ENCODE data around the gene TMCC1. TPM values are rescaled to one million over a fixed set of nuclear protein-coding genes. Genes with fewer than 3 reads are reported as not detected.

Gene TMCC1
- polyA plus RNA-seq, 2 of the 4 experiments (the other 2 are of a cell fraction) = 30.3 to 75.7 TPM

DNA sequence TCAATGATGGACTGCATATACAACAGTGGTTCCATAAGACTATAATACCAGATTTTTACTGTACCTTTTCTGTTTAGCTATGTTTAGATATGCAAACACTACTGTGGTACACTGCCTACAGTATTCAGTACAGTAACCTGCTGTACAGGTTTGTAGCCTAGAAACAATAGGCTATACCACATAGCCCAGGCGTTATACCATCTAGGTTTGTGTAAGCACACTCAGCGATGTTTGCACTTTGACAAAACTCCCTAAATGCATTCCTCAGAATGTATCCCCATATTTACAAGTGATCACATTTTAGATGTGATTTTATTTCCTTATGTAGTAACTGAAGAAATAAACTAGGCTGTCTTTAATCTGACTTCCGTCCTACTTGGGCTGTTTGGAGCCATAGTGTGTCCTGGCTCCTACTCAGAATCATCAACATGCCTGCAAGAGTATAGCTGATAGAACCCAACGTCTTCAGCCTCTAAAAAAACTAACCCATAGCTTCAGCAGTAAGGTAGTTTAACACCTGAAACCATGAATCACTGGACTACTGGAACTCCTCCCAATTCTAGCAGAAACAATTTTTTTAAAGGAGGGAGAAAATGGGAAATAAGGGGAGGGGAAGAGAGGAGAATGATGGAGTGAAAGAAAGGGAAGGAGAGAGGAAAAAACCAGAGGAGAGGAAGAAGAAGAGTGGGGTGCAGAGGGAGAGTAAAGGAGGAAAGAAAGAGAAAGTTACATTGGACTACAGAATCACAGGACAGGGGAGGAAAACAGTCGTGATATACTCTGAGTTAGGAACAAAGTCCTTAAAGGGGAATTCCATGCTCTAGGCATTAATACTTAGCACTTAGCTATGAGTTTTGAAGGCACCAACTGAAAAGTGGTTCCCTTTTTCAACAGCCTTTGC lies 219.4 kb downstream of the TMCC1 start (continued):
- TF ChIP-seq GATA3 (IDR thresholded peaks at IDR 0.05; ENCODE audit: borderline replicate concordance) = no peak
- no peak for TF ChIP-seq TP53 (CRISPR knock-in tag; IDR thresholded peaks at IDR 0.05)
- TF ChIP-seq, protein P1, sequence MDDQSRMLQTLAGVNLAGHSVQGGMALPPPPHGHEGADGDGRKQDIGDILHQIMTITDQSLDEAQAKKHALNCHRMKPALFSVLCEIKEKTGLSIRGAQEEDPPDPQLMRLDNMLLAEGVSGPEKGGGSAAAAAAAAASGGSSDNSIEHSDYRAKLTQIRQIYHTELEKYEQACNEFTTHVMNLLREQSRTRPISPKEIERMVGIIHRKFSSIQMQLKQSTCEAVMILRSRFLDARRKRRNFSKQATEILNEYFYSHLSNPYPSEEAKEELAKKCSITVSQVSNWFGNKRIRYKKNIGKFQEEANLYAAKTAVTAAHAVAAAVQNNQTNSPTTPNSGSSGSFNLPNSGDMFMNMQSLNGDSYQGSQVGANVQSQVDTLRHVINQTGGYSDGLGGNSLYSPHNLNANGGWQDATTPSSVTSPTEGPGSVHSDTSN (IDR thresholded peaks at IDR 0.05) = no peak

DNA sequence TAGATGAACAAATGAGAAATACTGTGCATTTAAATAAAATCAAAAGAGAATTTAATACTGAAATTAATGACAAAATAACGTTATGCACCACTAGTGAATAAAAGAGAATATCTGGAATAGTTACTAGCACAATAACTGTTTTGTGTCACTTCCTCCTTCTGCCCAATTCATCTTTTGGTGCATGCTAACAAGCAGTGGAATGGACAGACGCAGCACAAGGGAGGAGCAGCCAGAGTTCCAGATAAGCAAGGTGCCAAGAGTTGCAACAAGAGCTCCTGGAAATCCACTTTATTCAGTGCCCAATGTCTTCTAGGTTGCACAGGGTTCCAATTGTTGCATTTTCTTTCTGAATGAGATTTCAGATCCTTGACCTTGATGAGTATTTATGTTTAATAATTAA lies 220.5 kb downstream of the TMCC1 start:
- H3K4me1 ChIP-seq = peaks cover 39% of the 10 kb centered on the region
- no peak for FAIRE-seq
- 34% methylated on average over 2 of the region's 2 CpGs for WGBS (ENCODE audit: missing lambda C conversion rate)
- no peak for ATAC-seq
- no peak for TF ChIP-seq FOSB (CRISPR knock-in tag; IDR thresholded peaks at IDR 0.05)
- TF ChIP-seq, protein P2, sequence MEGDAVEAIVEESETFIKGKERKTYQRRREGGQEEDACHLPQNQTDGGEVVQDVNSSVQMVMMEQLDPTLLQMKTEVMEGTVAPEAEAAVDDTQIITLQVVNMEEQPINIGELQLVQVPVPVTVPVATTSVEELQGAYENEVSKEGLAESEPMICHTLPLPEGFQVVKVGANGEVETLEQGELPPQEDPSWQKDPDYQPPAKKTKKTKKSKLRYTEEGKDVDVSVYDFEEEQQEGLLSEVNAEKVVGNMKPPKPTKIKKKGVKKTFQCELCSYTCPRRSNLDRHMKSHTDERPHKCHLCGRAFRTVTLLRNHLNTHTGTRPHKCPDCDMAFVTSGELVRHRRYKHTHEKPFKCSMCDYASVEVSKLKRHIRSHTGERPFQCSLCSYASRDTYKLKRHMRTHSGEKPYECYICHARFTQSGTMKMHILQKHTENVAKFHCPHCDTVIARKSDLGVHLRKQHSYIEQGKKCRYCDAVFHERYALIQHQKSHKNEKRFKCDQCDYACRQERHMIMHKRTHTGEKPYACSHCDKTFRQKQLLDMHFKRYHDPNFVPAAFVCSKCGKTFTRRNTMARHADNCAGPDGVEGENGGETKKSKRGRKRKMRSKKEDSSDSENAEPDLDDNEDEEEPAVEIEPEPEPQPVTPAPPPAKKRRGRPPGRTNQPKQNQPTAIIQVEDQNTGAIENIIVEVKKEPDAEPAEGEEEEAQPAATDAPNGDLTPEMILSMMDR (IDR thresholded peaks at IDR 0.05) = no peak
- TF ChIP-seq, protein P3, sequence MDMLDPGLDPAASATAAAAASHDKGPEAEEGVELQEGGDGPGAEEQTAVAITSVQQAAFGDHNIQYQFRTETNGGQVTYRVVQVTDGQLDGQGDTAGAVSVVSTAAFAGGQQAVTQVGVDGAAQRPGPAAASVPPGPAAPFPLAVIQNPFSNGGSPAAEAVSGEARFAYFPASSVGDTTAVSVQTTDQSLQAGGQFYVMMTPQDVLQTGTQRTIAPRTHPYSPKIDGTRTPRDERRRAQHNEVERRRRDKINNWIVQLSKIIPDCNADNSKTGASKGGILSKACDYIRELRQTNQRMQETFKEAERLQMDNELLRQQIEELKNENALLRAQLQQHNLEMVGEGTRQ (IDR thresholded peaks at IDR 0.05) = no peak
- no peak for TF ChIP-seq MYC (IDR thresholded peaks at IDR 0.05; ENCODE audit: borderline replicate concordance, low read length)
- no peak for TF ChIP-seq RNF2 (IDR thresholded peaks at IDR 0.05; ENCODE audit: borderline replicate concordance, low read depth)
- no peak for TF ChIP-seq NR3C1 (IDR thresholded peaks at IDR 0.05)
- TF ChIP-seq, protein P4, sequence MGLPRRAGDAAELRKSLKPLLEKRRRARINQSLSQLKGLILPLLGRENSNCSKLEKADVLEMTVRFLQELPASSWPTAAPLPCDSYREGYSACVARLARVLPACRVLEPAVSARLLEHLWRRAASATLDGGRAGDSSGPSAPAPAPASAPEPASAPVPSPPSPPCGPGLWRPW (IDR thresholded peaks at IDR 0.05) = no peak
- TF ChIP-seq SMC3 (IDR thresholded peaks at IDR 0.05) = no peak
- TF ChIP-seq, protein P5, sequence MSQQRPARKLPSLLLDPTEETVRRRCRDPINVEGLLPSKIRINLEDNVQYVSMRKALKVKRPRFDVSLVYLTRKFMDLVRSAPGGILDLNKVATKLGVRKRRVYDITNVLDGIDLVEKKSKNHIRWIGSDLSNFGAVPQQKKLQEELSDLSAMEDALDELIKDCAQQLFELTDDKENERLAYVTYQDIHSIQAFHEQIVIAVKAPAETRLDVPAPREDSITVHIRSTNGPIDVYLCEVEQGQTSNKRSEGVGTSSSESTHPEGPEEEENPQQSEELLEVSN (IDR thresholded peaks at IDR 0.05; ENCODE audit: borderline replicate concordance, low read depth) = no peak
- TF ChIP-seq TP53 (CRISPR knock-in tag; IDR thresholded peaks at IDR 0.05) = no peak
- no peak for TF ChIP-seq PHF8 (IDR thresholded peaks at IDR 0.05; ENCODE audit: borderline replicate concordance, low read depth)
- H3K4me3 ChIP-seq = no peak overlapping the region
- peak overlapping the region; percentile 67 for H3K4me2 ChIP-seq
- no peak for DNase-seq (ENCODE audit: low read depth in 1 of 2, low spot score in 1 of 2)
- H3K9me3 ChIP-seq = no peaks in the 10 kb centered on the region
- ChIA-PET CTCF (interaction anchor here (1.1 to 1.2 kb wide), 2 partner anchors 18 to 23 kb away, joined by 3 read pairs; no protein-coding TSS in a partner anchor), POLR2A (no interaction called here)
- H3K27ac ChIP-seq = peak overlapping the region in 1 of 2 experiments; percentile 54; a peak in 1 of 6 replicates

DNA sequence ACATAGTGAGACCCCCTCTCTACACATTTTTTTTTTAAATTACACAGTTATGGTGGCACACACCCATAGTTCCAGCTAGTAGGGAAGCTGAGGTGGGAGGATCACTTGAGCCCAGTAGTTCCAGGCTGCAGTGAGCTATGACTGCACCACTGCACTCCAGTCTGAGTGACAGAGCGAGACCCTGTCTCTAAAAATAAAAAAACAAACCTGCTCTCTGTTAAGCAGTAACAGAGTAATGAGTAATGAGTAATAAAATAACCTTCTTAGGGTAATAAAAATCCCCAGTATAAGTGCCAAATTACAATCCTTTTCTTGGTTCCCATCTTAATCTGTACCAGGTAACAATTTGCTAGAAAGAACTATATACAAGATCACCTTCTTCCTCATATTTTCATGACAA lies 221.1 kb downstream of the TMCC1 start:
- DNase-seq (ENCODE audit: low read depth in 1 of 2, low spot score in 1 of 2) (no peak), ATAC-seq (no peak), FAIRE-seq (no peak)
- POLR2A ChIA-PET = no interaction called here
- Histone ChIP-seq H3K4me1 (peaks cover 39% of the 10 kb centered on the region), H3K4me2 (peak overlapping the region; percentile 67), H3K4me3 (no peak overlapping the region), H3K9me3 (no peaks in the 10 kb centered on the region), H3K27ac (peak overlapping the region in 1 of 2 experiments; percentile 46; a peak in 3 of 6 replicates)
- 40% methylated on average over 1 of the region's 1 CpG for WGBS (ENCODE audit: missing lambda C conversion rate)
- CTCF ChIA-PET = interaction anchor here (1.5 kb wide), 1 partner anchor 330 kb away, joined by 4 read pairs; no protein-coding TSS in a partner anchor
- TF ChIP-seq, protein P6, sequence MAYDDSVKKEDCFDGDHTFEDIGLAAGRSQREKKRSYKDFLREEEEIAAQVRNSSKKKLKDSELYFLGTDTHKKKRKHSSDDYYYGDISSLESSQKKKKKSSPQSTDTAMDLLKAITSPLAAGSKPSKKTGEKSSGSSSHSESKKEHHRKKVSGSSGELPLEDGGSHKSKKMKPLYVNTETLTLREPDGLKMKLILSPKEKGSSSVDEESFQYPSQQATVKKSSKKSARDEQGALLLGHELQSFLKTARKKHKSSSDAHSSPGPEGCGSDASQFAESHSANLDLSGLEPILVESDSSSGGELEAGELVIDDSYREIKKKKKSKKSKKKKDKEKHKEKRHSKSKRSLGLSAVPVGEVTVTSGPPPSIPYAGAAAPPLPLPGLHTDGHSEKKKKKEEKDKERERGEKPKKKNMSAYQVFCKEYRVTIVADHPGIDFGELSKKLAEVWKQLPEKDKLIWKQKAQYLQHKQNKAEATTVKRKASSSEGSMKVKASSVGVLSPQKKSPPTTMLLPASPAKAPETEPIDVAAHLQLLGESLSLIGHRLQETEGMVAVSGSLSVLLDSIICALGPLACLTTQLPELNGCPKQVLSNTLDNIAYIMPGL (CRISPR knock-in tag; IDR thresholded peaks at IDR 0.05; ENCODE audit: borderline replicate concordance) = no peak
- TF ChIP-seq RFX5 (IDR thresholded peaks at IDR 0.05) (no peak), MAZ (IDR thresholded peaks at IDR 0.05; ENCODE audit: borderline replicate concordance, low read depth, low read length) (no peak), JUN (IDR thresholded peaks at IDR 0.05) (no peak), MYC (IDR thresholded peaks at IDR 0.05; ENCODE audit: borderline replicate concordance, low read length) (no peak), CHD2 (IDR thresholded peaks at IDR 0.05; ENCODE audit: low read length, partially characterized antibody) (no peak), NPAS2 (CRISPR knock-in tag; IDR thresholded peaks at IDR 0.05; ENCODE audit: borderline replicate concordance) (no peak), SMC3 (IDR thresholded peaks at IDR 0.05) (no peak), POLR2AphosphoS2 (conservative IDR thresholded peaks at IDR 0.05; ENCODE audit: low read length) (no peak), TP53 (CRISPR knock-in tag; IDR thresholded peaks at IDR 0.05) (no peak), FOSL2 (IDR thresholded peaks at IDR 0.05) (no peak), FOSL2 (CRISPR knock-in tag; IDR thresholded peaks at IDR 0.05) (no peak)
- TF ChIP-seq, protein P4 (IDR thresholded peaks at IDR 0.05) = no peak
- TF ChIP-seq, protein P1 (IDR thresholded peaks at IDR 0.05) = no peak
- TF ChIP-seq, protein P3 (IDR thresholded peaks at IDR 0.05) = no peak

Data from A549 (cell line).